Endometrium (tissue), 2 donors: ENCODE measurements around the gene AGTR1.
"Not testable (repeated sequence)": the region's sequence is repeated elsewhere in the genome, so short reads cannot be mapped to it uniquely, and the experiment has no call there.

Experiments used
- FAIRE-seq: peaks from 2 replicates; lab custom pipeline; 2012; peaks lifted over from hg19 to GRCh38; lab: Jason Lieb, UNC
- donor health status: control.
- donor health status: control.

AGTR1 gene

GRCh38 chr3:148758303-148758884 is 60.7 kb downstream of the AGTR1 start:
- no peak for FAIRE-seq

- FAIRE-seq: no peak
Measured at GRCh38 chr3:148759430-148759829, 61.7 kb downstream of the AGTR1 start.

- FAIRE-seq: no peak
Measured at GRCh38 chr3:148763156-148763680, 65.5 kb downstream of the AGTR1 start.

GRCh38 chr3:148763986-148764935 is 66.6 kb downstream of the AGTR1 start:
- FAIRE-seq: peak; percentile 89

DNA sequence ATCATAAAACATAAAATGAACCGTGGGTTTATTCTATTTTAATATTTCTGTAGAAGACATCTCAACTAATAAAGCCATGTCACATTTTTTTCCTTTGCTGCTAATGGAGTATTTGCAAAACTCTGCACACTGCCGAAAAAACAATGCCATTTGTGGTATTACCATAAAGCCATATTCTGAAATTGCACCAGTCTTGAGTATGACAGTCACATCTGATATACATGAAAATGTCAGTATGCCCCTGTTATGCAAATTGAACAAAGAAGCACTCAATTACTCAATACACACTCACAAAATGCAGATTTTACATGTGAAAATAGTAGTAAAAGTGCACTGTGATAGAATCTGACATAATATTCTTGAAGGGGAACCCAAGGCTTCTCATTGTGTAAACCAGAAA is 74.7 kb downstream of the AGTR1 start:
- no peak for FAIRE-seq

GRCh38 chr3:148772835-148773234 is 75.1 kb downstream of the AGTR1 start:
- no peak for FAIRE-seq

DNA sequence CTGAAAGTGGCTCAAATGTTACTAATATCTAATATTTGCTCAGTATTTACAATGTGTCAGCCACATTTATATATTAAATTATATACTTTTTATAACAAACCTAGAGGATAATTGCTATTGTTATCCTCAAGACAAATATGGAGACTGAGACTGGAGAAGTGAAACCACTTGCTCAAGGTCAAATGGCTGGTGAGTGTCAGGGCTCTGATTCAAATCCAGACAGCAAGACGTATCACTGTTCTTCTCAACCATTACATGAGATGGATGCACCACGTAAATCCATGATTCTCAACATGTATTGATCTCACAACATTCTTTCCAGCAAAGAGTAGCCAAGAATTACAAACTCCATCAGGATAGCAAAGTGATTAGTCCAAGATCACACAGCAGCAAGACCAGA is 76.1 kb downstream of the AGTR1 start:
- FAIRE-seq: no peak

DNA sequence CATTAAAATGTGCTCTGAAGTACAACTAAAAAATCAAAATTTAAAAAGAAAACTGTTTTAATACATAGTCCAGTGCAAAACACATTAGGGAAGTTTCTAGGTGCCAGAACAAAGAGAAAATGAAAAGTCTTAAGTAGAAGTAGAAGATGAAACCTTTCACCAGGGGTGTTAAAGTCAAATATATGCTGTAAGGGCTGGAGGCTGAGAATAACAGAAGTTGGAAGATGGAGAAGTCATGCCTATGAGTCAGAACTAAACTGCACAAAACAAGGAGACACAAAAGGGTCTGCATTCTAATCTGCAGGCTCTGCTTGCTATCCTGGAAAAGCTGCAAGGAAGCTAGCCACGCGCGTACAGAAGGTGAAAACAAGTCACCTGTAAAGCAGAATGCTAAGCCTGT is 81.2 kb downstream of the AGTR1 start:
- no peak for FAIRE-seq

DNA sequence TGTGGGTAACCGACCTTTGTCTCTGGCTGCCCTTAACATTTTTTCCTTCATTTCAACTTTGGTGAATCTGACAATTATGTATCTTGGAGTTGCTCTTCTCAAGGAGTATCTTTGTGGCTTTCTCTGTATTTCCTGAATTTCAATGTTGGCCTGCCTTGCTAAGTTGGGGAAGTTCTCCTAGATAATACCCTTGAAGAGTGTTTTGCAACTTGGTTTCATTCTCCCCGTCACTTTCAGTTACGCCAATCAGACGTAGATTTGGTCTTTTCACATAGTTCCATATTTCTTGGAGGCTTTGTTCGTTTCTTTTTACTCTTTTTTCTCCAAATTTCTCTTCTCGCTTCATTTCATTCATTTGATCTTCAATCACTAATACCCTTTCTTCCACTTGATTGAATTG is 87.3 kb downstream of the AGTR1 start:
- FAIRE-seq: not testable (repeated sequence)

DNA sequence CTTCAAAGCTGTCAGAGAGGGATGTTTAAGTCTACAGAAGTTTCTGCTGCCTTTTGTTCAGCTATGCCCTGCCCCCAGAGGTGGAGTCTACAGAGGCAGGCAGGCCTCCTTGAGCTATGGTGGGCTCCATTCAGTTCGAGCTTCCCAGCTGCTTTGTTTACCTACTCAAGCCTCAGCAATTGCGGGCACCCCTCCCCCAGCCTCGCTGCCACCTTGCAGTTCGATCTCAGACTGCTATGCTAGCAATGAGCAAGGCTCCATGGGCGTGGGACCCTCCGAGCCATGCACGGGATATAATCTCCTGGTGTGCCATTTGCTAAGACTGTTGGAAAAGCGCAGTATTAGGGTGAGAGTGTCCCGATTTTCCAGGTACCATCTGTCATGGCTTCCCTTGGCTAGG is 88.5 kb downstream of the AGTR1 start:
- FAIRE-seq: not testable (repeated sequence)

GRCh38 chr3:148789146-148789545 is 91.4 kb downstream of the AGTR1 start:
- no peak for FAIRE-seq

GRCh38 chr3:148789906-148790305 is 92.2 kb downstream of the AGTR1 start:
- FAIRE-seq: no peak

- no peak for FAIRE-seq
Measured at GRCh38 chr3:148790370-148790769, 92.7 kb downstream of the AGTR1 start.

DNA sequence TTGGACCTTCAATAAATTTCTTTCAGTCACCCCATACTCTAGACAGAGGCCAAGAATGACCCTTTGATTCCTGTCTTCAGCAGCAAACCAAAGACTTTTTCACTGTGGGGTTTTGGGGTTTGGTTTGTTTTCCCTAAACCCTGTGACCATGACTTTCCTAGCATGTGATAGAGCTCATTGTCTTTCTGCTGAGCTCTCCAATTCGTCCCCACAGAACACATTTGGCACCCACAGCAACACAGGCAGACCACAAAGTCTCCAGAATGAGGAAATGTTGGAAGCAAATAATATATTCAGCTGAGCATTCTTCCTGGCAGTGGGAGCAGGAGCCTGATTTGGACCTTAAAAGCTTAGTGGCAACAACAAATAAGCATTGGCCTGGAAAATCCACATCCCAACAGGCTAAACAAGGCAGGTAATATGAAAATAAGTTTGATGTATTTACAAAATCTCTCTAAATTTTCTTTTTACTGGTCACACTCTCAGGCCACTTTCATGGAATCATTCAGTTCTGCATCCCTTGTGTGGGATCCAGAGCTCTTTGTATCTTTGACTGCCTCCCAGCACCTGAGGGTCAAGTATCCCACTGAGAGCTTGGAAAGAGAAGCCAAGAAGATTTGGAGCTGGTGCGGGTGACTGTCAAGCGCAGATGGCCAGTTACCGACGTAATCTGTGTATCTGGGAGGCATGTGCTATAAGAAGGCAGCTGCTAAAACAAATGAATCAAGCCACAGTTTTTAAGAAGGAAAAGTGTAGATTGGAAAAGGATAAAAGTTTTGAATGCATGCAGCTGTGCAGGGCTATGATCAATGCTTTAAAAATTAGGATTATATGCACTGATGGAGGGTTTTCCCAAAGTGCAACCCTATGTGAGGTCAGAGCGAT is 93.4 kb downstream of the AGTR1 start:
- no peak for FAIRE-seq

DNA sequence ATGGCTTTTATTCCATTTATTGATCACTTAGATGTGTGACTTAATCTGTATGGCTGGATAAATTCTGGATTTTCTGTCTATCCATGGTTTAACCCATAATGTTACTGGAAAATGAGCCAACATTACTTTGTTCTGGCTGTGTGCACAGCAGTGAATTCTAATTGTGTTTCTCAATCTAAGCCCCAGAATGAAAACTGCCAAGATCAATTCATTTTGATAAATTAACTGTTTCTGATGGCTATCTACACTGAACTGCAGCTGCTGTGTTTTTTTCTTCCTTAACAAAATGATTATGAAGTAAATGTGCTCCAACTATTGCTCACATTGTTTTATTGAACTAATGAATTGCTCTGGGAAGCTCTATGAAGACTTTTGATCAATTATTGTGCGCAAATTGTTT is 94.2 kb downstream of the AGTR1 start:
- FAIRE-seq: no peak

- FAIRE-seq: no peak
Measured at GRCh38 chr3:148792516-148792915, 94.8 kb downstream of the AGTR1 start.
